ENCODE measurements around the gene PRKCE.
A peak's percentile ranks its signal among the peaks of the same experiment; 100 is the strongest.

Gene PRKCE

DNA sequence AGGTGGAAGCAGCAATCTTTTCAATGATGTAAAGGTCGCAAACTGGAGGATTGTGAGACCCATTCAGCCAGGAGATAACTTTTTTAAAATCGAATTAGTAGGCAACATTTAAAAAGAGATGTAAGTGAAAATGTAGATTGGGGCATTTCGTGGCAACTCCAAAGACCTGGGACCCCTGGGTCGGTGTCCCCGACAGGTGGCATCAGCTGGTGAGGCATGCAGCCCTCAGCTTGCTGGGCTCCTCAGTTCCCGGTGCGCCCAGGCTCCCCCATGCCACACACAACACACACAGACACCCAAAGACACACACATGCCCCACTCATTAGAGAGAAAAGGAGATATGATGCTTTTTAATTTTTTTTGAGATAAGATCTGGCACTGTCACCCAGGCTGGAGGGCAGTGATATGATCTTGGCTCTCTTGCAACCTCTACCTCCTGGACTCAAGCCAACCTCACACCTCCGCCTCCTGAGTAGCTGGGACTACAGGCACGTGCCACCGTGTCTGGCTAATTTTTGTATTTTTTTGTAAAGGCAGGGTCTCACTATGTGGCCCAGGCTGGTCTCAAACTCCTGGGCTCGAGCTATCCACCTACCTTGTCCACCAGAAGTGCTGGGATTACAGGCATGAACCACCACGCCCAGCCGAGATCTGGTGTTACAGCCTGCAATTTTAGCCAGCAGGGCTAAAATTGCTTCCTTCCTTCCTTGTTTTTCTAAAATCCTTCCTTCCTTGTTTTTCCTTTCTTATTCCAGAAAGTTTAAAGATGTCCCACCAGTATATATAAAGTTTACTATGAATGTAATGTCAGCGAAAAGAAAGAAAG, 523.1 kb downstream of the PRKCE start:
- Histone ChIP-seq H3K27me3 (ENCODE audit: control insufficient read depth in 2 of 2, insufficient read depth in 2 of 2, low read length in 2 of 2) (no peaks in the 10 kb centered on the region), H3K4me3 (ENCODE audit: low read length in 2 of 2) (no peak overlapping the region), H3K4me1 (ENCODE audit: control insufficient read depth in 2 of 2, insufficient read depth in 2 of 2, low read length in 2 of 2) (peaks cover 3 to 8% of the 10 kb centered on the region in 2 donors), H3K36me3 (ENCODE audit: control insufficient read depth in 2 of 2, insufficient read depth in 2 of 2, low read length in 2 of 2) (no peaks in the 10 kb centered on the region), H3K9ac (ENCODE audit: low read depth in 1 of 2, low read length in 2 of 2) (no peak overlapping the region), H3K9me3 (ENCODE audit: control insufficient read depth in 2 of 2, low read length in 2 of 2) (no peaks in the 10 kb centered on the region), H3K27ac (ENCODE audit: low read depth in 2 of 2, low read length in 2 of 2) (no peak overlapping the region)

DNA sequence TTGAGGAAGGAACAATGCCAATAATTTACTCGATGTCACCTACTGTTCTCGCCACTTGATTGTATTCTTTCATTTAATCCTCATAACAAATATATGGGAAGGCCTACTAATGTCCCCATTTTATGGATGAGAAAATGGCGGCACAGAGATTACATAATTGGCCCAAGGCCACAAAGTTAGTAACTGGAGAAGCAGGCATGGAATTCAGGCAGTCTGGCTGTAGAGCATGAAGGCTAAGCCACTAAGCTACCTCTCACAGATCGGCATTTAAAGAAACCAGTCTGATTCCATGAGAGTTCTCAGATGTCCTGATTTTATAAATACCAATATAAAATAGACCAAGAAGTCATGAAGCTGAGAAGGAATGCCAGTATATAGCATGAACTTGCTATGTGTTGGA, 523.9 kb downstream of the PRKCE start:
- no peaks in the 10 kb centered on the region for H3K27me3 ChIP-seq (ENCODE audit: control insufficient read depth in 2 of 2, insufficient read depth in 2 of 2, low read length in 2 of 2)
- H3K9me3 ChIP-seq (ENCODE audit: control insufficient read depth in 2 of 2, low read length in 2 of 2), result no peaks in the 10 kb centered on the region
- H3K27ac ChIP-seq (ENCODE audit: low read depth in 2 of 2, low read length in 2 of 2), result no peak overlapping the region
- H3K36me3 ChIP-seq (ENCODE audit: control insufficient read depth in 2 of 2, insufficient read depth in 2 of 2, low read length in 2 of 2), result no peaks in the 10 kb centered on the region
- H3K9ac ChIP-seq (ENCODE audit: low read depth in 1 of 2, low read length in 2 of 2), result no peak overlapping the region
- H3K4me3 ChIP-seq (ENCODE audit: low read length in 2 of 2), result no peak overlapping the region
- H3K4me1 ChIP-seq (ENCODE audit: control insufficient read depth in 2 of 2, insufficient read depth in 2 of 2, low read length in 2 of 2), result peaks cover 3 to 8% of the 10 kb centered on the region in 2 donors

DNA sequence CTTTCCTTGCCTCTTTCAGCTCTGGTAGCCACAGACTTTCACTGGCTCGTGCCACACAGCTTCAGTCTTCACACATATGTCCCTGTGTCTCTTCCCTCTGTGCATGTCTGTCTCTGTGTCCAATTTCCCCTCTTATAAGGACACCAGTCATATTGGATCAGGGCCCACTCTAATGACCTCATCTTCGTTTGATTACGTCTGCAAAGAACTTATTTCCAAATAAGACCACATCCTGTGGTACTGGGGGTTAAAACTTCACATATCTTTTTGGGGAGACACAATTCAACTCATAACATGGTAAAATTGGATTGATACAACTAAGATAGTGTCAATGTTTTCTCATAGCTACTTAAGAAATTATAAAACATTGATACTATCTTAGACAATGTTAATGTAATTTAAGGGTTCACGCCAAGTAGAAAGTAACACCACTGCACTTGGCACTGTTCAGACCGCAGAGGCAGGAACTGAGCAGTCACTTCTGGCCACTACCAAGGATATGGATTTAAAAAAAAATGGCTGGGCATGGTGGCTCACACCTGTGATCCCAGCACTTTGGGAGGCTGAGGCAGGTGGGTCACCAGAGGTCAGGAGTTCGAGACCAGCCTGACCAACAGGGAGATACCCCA, 526.1 kb downstream of the PRKCE start:
- no peak overlapping the region for H3K4me3 ChIP-seq (ENCODE audit: low read length in 2 of 2)
- H3K9me3 ChIP-seq (ENCODE audit: control insufficient read depth in 2 of 2, low read length in 2 of 2), result no peaks in the 10 kb centered on the region
- peaks cover 3 to 8% of the 10 kb centered on the region in 2 donors for H3K4me1 ChIP-seq (ENCODE audit: control insufficient read depth in 2 of 2, insufficient read depth in 2 of 2, low read length in 2 of 2)
- H3K36me3 ChIP-seq (ENCODE audit: control insufficient read depth in 2 of 2, insufficient read depth in 2 of 2, low read length in 2 of 2), result no peaks in the 10 kb centered on the region
- H3K9ac ChIP-seq (ENCODE audit: low read depth in 1 of 2, low read length in 2 of 2), result no peak overlapping the region
- H3K27me3 ChIP-seq (ENCODE audit: control insufficient read depth in 2 of 2, insufficient read depth in 2 of 2, low read length in 2 of 2), result no peaks in the 10 kb centered on the region
- no peak overlapping the region for H3K27ac ChIP-seq (ENCODE audit: low read depth in 2 of 2, low read length in 2 of 2)

DNA sequence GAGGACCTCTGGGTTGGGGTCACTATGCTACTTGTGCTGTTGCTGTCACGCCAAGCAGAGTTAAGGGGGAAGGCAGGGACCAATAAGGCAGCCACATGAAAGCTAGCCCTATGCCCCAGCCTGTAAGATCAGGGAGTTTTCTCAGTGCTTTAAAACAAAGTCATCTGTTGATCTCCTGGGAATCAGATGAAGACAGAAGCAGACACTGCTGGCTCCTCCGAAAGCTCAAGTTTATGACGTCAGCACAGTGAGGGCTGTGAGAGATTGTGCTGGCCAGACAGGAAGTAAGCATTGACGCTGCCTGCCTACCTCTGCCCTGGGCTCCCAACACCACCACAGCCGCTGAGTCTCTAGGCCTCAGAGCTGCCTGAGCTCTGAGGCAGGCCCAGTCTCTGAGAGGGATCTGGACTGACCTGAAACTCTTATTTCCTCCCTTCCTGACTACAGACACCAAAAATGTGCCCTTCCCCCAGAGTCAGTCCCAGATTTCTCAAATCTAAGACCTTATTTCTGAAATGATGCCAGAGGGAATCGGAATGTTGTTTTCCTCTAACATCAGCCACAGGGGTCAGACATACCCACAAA, 527.7 kb downstream of the PRKCE start:
- Histone ChIP-seq H3K9ac (ENCODE audit: low read depth in 1 of 2, low read length in 2 of 2) (no peak overlapping the region), H3K27ac (ENCODE audit: low read depth in 2 of 2, low read length in 2 of 2) (peak overlapping the region; percentile 13 to 42), H3K36me3 (ENCODE audit: control insufficient read depth in 2 of 2, insufficient read depth in 2 of 2, low read length in 2 of 2) (no peaks in the 10 kb centered on the region), H3K9me3 (ENCODE audit: control insufficient read depth in 2 of 2, low read length in 2 of 2) (no peaks in the 10 kb centered on the region), H3K4me1 (ENCODE audit: control insufficient read depth in 2 of 2, insufficient read depth in 2 of 2, low read length in 2 of 2) (peaks cover 3 to 8% of the 10 kb centered on the region in 2 donors), H3K4me3 (ENCODE audit: low read length in 2 of 2) (no peak overlapping the region), H3K27me3 (ENCODE audit: control insufficient read depth in 2 of 2, insufficient read depth in 2 of 2, low read length in 2 of 2) (no peaks in the 10 kb centered on the region)

GRCh38 chr2:46180189-46180588, 528.7 kb downstream of the PRKCE start:
- no peak overlapping the region for H3K9ac ChIP-seq (ENCODE audit: low read depth in 1 of 2, low read length in 2 of 2)
- no peak overlapping the region for H3K4me3 ChIP-seq (ENCODE audit: low read length in 2 of 2)
- no peaks in the 10 kb centered on the region for H3K9me3 ChIP-seq (ENCODE audit: control insufficient read depth in 2 of 2, low read length in 2 of 2)
- H3K36me3 ChIP-seq (ENCODE audit: control insufficient read depth in 2 of 2, insufficient read depth in 2 of 2, low read length in 2 of 2), result peaks cover under 1 to 3% of the 10 kb centered on the region in 2 donors
- no peak overlapping the region for H3K27ac ChIP-seq (ENCODE audit: low read depth in 2 of 2, low read length in 2 of 2)
- H3K4me1 ChIP-seq (ENCODE audit: control insufficient read depth in 2 of 2, insufficient read depth in 2 of 2, low read length in 2 of 2), result peaks cover 3 to 8% of the 10 kb centered on the region in 2 donors
- H3K27me3 ChIP-seq (ENCODE audit: control insufficient read depth in 2 of 2, insufficient read depth in 2 of 2, low read length in 2 of 2), result no peaks in the 10 kb centered on the region

DNA sequence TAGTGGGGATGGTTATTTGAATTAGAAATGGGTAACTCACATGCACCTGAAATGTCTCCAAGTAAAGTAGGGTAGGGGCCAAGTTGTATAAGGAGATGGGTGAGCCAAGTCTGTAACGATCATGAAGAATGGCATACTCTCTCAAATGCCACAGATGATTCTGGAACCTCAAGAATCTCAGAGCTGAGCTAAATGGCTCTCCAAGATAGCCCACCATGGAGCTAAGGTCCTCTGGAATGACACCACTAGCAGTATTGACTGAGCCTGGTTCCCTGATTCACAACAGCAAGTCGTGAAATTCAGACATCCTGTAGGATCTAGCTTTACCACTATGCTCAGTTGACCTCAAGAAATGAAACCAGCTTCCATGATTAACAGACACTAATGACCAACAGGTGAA, 529.8 kb downstream of the PRKCE start:
- no peak overlapping the region for H3K27ac ChIP-seq (ENCODE audit: low read depth in 2 of 2, low read length in 2 of 2)
- H3K4me3 ChIP-seq (ENCODE audit: low read length in 2 of 2), result no peak overlapping the region
- H3K9ac ChIP-seq (ENCODE audit: low read depth in 1 of 2, low read length in 2 of 2), result no peak overlapping the region
- H3K4me1 ChIP-seq (ENCODE audit: control insufficient read depth in 2 of 2, insufficient read depth in 2 of 2, low read length in 2 of 2), result peaks cover 3 to 8% of the 10 kb centered on the region in 2 donors
- H3K36me3 ChIP-seq (ENCODE audit: control insufficient read depth in 2 of 2, insufficient read depth in 2 of 2, low read length in 2 of 2), result peaks cover 2 to 3% of the 10 kb centered on the region in 2 donors
- H3K9me3 ChIP-seq (ENCODE audit: control insufficient read depth in 2 of 2, low read length in 2 of 2), result no peaks in the 10 kb centered on the region
- no peaks in the 10 kb centered on the region for H3K27me3 ChIP-seq (ENCODE audit: control insufficient read depth in 2 of 2, insufficient read depth in 2 of 2, low read length in 2 of 2)

DNA sequence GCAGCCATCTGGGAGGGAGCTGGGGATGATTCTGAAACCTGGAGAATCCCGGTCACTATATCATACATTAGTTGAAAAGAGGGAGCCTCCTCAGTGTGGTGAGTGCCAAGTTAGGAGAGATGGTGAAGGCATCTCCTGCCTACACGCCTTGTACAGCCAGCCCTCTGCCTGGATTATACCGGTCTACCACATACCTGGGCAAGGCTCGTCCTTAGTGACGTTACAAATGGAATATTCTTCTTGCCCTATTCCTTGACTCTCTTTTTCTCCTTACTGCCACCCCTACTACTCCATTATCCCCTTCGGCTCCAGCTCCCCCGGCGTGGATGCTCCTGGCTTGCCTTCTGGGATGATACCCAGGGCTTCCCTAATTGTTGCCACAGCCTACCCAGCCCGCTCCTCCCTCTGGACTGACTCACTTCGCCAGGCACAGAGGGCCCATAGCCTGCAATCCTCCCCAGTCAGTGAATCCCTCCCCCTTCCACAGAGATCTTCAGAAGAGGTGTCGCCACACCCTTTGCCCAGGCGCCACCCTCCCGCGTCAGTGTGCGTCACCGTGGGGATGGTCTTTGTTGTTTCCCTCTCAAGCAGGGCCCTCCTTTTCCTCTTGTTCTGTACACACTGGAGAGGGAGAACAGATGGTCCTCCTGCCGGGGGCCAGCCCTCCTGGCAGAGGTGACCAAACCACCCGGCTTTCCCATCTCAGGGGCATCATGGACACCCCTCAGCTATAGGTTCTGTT, 530.5 kb downstream of the PRKCE start:
- no peaks in the 10 kb centered on the region for H3K9me3 ChIP-seq (ENCODE audit: control insufficient read depth in 2 of 2, low read length in 2 of 2)
- H3K36me3 ChIP-seq (ENCODE audit: control insufficient read depth in 2 of 2, insufficient read depth in 2 of 2, low read length in 2 of 2), result peaks cover 2 to 3% of the 10 kb centered on the region in 2 donors
- no peak overlapping the region for H3K9ac ChIP-seq (ENCODE audit: low read depth in 1 of 2, low read length in 2 of 2)
- H3K4me1 ChIP-seq (ENCODE audit: control insufficient read depth in 2 of 2, insufficient read depth in 2 of 2, low read length in 2 of 2), result peaks cover 6 to 10% of the 10 kb centered on the region in 2 donors
- no peaks in the 10 kb centered on the region for H3K27me3 ChIP-seq (ENCODE audit: control insufficient read depth in 2 of 2, insufficient read depth in 2 of 2, low read length in 2 of 2)
- no peak overlapping the region for H3K4me3 ChIP-seq (ENCODE audit: low read length in 2 of 2)
- no peak overlapping the region for H3K27ac ChIP-seq (ENCODE audit: low read depth in 2 of 2, low read length in 2 of 2)

GRCh38 chr2:46183426-46183825, 532.0 kb downstream of the PRKCE start:
- Histone ChIP-seq H3K4me3 (ENCODE audit: low read length in 2 of 2) (no peak overlapping the region), H3K27ac (ENCODE audit: low read depth in 2 of 2, low read length in 2 of 2) (no peak overlapping the region), H3K4me1 (ENCODE audit: control insufficient read depth in 2 of 2, insufficient read depth in 2 of 2, low read length in 2 of 2) (peaks cover 12 to 23% of the 10 kb centered on the region in 2 donors), H3K36me3 (ENCODE audit: control insufficient read depth in 2 of 2, insufficient read depth in 2 of 2, low read length in 2 of 2) (peaks cover 2 to 3% of the 10 kb centered on the region in 2 donors), H3K9ac (ENCODE audit: low read depth in 1 of 2, low read length in 2 of 2) (no peak overlapping the region), H3K27me3 (ENCODE audit: control insufficient read depth in 2 of 2, insufficient read depth in 2 of 2, low read length in 2 of 2) (no peaks in the 10 kb centered on the region), H3K9me3 (ENCODE audit: control insufficient read depth in 2 of 2, low read length in 2 of 2) (no peaks in the 10 kb centered on the region)

DNA sequence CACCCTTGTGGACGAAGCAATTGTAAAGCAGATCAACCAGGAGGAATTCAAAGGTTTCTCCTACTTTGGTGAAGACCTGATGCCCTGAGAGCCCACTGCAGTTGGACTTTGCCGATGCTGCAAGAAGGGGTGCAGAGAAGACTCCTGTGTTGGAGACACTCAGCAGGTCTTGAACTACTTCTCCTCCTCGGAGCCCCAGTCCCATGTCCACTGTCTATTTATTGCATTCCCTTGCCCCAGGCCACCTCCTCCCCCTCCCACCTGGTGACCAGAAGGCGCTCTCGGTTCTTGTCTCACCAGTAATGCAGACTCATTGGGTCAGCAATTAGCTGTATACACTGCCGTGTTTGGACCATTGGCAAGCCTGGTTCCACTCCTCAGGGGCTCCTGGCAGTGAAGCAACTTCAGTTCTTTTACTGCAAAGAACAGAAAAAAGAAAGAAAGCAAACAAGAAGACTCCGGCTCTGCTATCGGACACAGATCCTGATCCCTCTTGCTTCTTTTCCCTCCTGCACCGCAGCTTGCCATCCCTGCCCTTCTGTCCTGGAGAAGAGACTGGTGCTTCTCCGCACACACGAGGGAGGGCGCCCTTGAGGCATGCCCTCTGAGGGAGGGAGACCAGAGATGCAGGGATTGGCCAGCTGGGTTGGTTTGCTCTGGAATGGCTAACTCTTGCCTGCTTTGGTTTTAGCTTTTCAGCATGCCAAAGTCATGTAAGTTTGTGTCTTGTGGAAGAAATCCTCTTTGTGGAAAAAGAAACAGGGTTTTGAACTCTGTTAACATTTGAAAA, 533.5 kb downstream of the PRKCE start:
- Histone ChIP-seq H3K9me3 (ENCODE audit: control insufficient read depth in 2 of 2, low read length in 2 of 2) (no peaks in the 10 kb centered on the region), H3K36me3 (ENCODE audit: control insufficient read depth in 2 of 2, insufficient read depth in 2 of 2, low read length in 2 of 2) (peaks cover 2 to 3% of the 10 kb centered on the region in 2 donors), H3K27me3 (ENCODE audit: control insufficient read depth in 2 of 2, insufficient read depth in 2 of 2, low read length in 2 of 2) (no peaks in the 10 kb centered on the region), H3K9ac (ENCODE audit: low read depth in 1 of 2, low read length in 2 of 2) (no peak overlapping the region), H3K27ac (ENCODE audit: low read depth in 2 of 2, low read length in 2 of 2) (no peak overlapping the region), H3K4me1 (ENCODE audit: control insufficient read depth in 2 of 2, insufficient read depth in 2 of 2, low read length in 2 of 2) (peaks cover 9 to 15% of the 10 kb centered on the region in 2 donors), H3K4me3 (ENCODE audit: low read length in 2 of 2) (no peak overlapping the region)
